MCF 10A (cell line): ENCODE measurements around the gene NFATC3. TPM values are rescaled to one million over a fixed set of nuclear protein-coding genes. Genes with fewer than 3 reads are reported as not detected.
"Not testable (repeated sequence)": the region's sequence is repeated elsewhere in the genome, so short reads cannot be mapped to it uniquely, and the experiment has no call there.

Experiments
- BruUV-seq: library from RNA; stranded (reverse); fragments of 400-500 nt; replicated peaks from 2 replicates; lab custom pipeline; 2021; lab: Mats Ljungman, UMichigan
- CTCF ChIA-PET: fragments of 300-600 bp; sonication (Branson Sonifier 250); formaldehyde crosslinking; extraction: SDS; loops from one replicate; lab custom pipeline; 2021; ENCODE audit warnings: antibody characterized with exemption, inconsistent platforms; lab: Yijun Ruan, JAX
- POLR2A ChIA-PET: fragments of 300-600, 350-650 bp; sonication (Branson Sonifier 250); formaldehyde crosslinking; extraction: SDS; loops from one replicate; lab custom pipeline; 2020; ENCODE audit warnings: antibody characterized with exemption, inconsistent platforms; lab: Yijun Ruan, JAX
- DNase-seq: peaks from one replicate; pipeline ENCODE4 v3.0.0-alpha.2; 2018; ENCODE audit not compliant: unreplicated experiment
- H3K27ac Mint-ChIP-seq: one replicate; pipeline ENCODE4 v1.8.0; 2022; ENCODE audit warnings: mild to moderate bottlenecking, low read depth, mixed read lengths; ENCODE audit not compliant: unreplicated experiment
- H3K27me3 Mint-ChIP-seq: one replicate; pipeline ENCODE4 v1.8.0; 2022; ENCODE audit warnings: mixed read lengths; ENCODE audit not compliant: insufficient read depth, unreplicated experiment
- H3K36me3 Mint-ChIP-seq: one replicate; pipeline ENCODE4 v1.8.0; 2022; ENCODE audit warnings: mild to moderate bottlenecking, moderate library complexity, mixed read lengths; ENCODE audit not compliant: insufficient read depth, unreplicated experiment
- H3K4me1 Mint-ChIP-seq: one replicate; pipeline ENCODE4 v1.8.0; 2022; ENCODE audit warnings: mixed read lengths; ENCODE audit not compliant: insufficient read depth, unreplicated experiment
- H3K4me3 Mint-ChIP-seq: one replicate; pipeline ENCODE4 v1.8.0; 2022; ENCODE audit warnings: mild to moderate bottlenecking, moderate library complexity, mixed read lengths; ENCODE audit not compliant: unreplicated experiment
- H3K9me3 Mint-ChIP-seq: one replicate; pipeline ENCODE4 v1.8.0; 2022; ENCODE audit warnings: mixed read lengths; ENCODE audit not compliant: unreplicated experiment
- CTCF ChIP-seq: fragments of 200-600 bp; IDR thresholded peaks from one replicate; pipeline ENCODE4 v1.8.0; 2022; ENCODE audit warnings: antibody characterized with exemption, mild to moderate bottlenecking; ENCODE audit not compliant: unreplicated experiment
- intact Hi-C: fragments of 100-400 bp; cut with micrococcal nuclease; formaldehyde crosslinking; loops from 2 replicates; pipeline ENCODE4 v1.14.1; 2022
- total RNA-seq: library from RNA; stranded (reverse); gene quantifications from 2 replicates; pipeline ENCODE4 v1.2.3, GENCODE V29; 2022

The NFATC3 gene
- total RNA-seq, 1 experiment from 2014 or later: 24.1 TPM

- intact Hi-C loops: no loop called here
- Mint-ChIP-seq H3K9me3 (peaks cover 8% of the 10 kb centered on the region), H3K36me3 (no peaks in the 10 kb centered on the region), H3K27ac (no peak overlapping the region), H3K4me3 (no peak overlapping the region), H3K4me1 (peaks cover 22% of the 10 kb centered on the region), H3K27me3 (no peaks in the 10 kb centered on the region)
- ChIA-PET CTCF (interaction anchor here (0.9 kb wide), 1 partner anchor 23 kb away, joined by 6 read pairs; no protein-coding TSS in a partner anchor), POLR2A (interaction anchor here (8.2 kb wide), 1 partner anchor 30 kb away, joined by 44 read pairs; the partner anchor contains the start of gene NFATC3)
- no TSS peak for BruUV-seq
- no peak for TF ChIP-seq CTCF
- no peak for DNase-seq
Observed at GRCh38 chr16:68115851-68116250, 30.7 kb downstream of the NFATC3 start.

- ChIA-PET POLR2A (interaction anchor here (0.6 to 8.2 kb wide), 3 partner anchors 24 to 200 kb away, joined by 3 to 44 read pairs (median 4); partner anchors contain the start of gene NFATC3), CTCF (interaction anchor here (0.8 to 2.0 kb wide), 5 partner anchors 18 to 69 kb away, joined by 3 to 12 read pairs (median 6); no protein-coding TSS in a partner anchor)
- BruUV-seq: no TSS peak
- no peak overlapping the region for H3K4me3 Mint-ChIP-seq
- no peaks in the 10 kb centered on the region for H3K27me3 Mint-ChIP-seq
- TF ChIP-seq CTCF: peak; percentile 53
- H3K36me3 Mint-ChIP-seq: no peaks in the 10 kb centered on the region
- no peak overlapping the region for H3K27ac Mint-ChIP-seq
- DNase-seq: peak; percentile 53
- intact Hi-C loops: no loop called here
- H3K4me1 Mint-ChIP-seq: peaks cover 18% of the 10 kb centered on the region
- peaks cover 3% of the 10 kb centered on the region for H3K9me3 Mint-ChIP-seq
Observed at GRCh38 chr16:68116256-68116867, 31.2 kb downstream of the NFATC3 start.

- TF ChIP-seq CTCF: no peak
- H3K27ac Mint-ChIP-seq: no peak overlapping the region
- H3K9me3 Mint-ChIP-seq: no peaks in the 10 kb centered on the region
Observed at GRCh38 chr16:68117884-68118283, 32.7 kb downstream of the NFATC3 start.

GRCh38 chr16:68118954-68119353, 33.8 kb downstream of the NFATC3 start:
- H3K27ac Mint-ChIP-seq, H3K4me1 Mint-ChIP-seq, BruUV-seq, intact Hi-C loops, H3K9me3 Mint-ChIP-seq, H3K36me3 Mint-ChIP-seq, DNase-seq, H3K27me3 Mint-ChIP-seq, H3K4me3 Mint-ChIP-seq: not testable (repeated sequence)
- ChIA-PET CTCF (interaction anchor here (0.9 to 1.3 kb wide), 6 partner anchors 19 to 111 kb away, joined by 3 to 4 read pairs (median 3); no protein-coding TSS in a partner anchor), POLR2A (interaction anchor here (0.6 to 8.2 kb wide), 4 partner anchors 9 to 33 kb away, joined by 3 to 44 read pairs (median 4); partner anchors contain the start of gene NFATC3)

More at GRCh38 chr16:68117884-68118283, 32.7 kb downstream of the NFATC3 start:
- Mint-ChIP-seq H3K36me3 (peaks cover 7% of the 10 kb centered on the region), H3K27me3 (no peaks in the 10 kb centered on the region), H3K4me1 (peaks cover 13% of the 10 kb centered on the region), H3K4me3 (no peak overlapping the region)
- no peak for DNase-seq
- CTCF ChIA-PET: interaction anchor here (0.6 to 2.0 kb wide), 5 partner anchors 19 to 551 kb away, joined by 3 to 12 read pairs (median 4); no protein-coding TSS in a partner anchor
- POLR2A ChIA-PET: interaction anchor here (0.9 to 8.2 kb wide), 3 partner anchors 25 to 32 kb away, joined by 3 to 44 read pairs (median 3); partner anchors contain the start of gene NFATC3
- no TSS peak for BruUV-seq
- intact Hi-C loops: no loop called here

GRCh38 chr16:68120496-68120895, 35.3 kb downstream of the NFATC3 start:
- CTCF ChIA-PET, H3K27me3 Mint-ChIP-seq, H3K4me3 Mint-ChIP-seq, DNase-seq, H3K4me1 Mint-ChIP-seq, BruUV-seq, intact Hi-C loops, H3K27ac Mint-ChIP-seq, H3K9me3 Mint-ChIP-seq: not testable (repeated sequence)
- H3K36me3 Mint-ChIP-seq: peaks cover 11% of the 10 kb centered on the region
- POLR2A ChIA-PET: interaction anchor here (0.6 to 8.2 kb wide), 3 partner anchors 28 to 276 kb away, joined by 3 to 44 read pairs (median 5); partner anchors contain the start of gene NFATC3
